Measurements from ENCODE around the gene MOB3B.

The MOB3B gene

DNA sequence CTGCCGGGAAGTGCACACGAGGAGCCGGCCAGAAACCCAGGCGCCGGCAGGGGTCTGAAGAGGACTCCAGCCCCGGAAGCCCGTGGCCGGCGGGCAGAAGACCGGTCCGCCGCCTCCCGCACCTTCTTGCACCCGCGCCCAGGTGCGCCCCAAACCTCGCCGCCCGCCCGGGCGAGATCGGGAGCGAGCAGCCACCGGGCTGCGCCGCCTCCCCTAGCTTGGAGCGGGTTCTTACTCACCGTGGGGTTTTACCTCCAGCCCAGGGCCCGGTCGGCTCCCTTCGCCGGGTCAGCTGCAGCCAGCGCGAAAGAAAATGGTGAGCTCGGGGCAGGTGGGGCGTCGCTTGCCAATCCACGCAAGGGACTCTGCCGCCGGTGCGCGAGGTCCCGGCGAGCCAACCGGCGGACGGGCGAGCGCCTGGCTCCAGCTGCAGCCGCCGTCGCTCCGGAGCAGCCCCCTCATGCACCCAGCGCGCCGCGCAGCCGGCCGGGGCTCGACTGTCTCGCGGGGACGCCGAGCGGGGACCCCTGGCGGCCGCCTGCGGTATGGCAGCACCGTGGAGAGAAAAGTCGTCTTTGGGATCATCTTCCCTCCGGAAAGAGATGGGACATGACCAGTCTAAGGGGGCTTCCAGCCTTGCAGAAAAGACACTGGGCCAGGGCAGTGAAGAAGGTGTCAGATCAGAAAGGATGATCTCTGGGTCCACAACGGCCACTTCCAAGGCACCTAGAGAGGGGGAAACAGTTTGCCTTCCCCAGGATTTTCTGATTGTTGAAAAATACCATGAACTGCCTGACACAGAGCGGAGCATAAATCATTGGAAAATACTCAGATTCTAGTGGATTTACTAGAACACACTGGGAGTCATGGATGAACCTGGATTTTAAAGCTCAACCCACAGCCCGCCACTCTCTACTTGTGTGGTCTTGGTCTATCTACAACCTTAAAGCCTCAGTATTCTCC is at the start of gene MOB3B:
TSS of gene MOB3B (minus strand) at position 499 of the 963 bp plus-strand sequence. CDS start 74,264 bp downstream, outside the sequence.
- ATAC-seq = peak; percentile 98
- TF ChIP-seq, protein P1, sequence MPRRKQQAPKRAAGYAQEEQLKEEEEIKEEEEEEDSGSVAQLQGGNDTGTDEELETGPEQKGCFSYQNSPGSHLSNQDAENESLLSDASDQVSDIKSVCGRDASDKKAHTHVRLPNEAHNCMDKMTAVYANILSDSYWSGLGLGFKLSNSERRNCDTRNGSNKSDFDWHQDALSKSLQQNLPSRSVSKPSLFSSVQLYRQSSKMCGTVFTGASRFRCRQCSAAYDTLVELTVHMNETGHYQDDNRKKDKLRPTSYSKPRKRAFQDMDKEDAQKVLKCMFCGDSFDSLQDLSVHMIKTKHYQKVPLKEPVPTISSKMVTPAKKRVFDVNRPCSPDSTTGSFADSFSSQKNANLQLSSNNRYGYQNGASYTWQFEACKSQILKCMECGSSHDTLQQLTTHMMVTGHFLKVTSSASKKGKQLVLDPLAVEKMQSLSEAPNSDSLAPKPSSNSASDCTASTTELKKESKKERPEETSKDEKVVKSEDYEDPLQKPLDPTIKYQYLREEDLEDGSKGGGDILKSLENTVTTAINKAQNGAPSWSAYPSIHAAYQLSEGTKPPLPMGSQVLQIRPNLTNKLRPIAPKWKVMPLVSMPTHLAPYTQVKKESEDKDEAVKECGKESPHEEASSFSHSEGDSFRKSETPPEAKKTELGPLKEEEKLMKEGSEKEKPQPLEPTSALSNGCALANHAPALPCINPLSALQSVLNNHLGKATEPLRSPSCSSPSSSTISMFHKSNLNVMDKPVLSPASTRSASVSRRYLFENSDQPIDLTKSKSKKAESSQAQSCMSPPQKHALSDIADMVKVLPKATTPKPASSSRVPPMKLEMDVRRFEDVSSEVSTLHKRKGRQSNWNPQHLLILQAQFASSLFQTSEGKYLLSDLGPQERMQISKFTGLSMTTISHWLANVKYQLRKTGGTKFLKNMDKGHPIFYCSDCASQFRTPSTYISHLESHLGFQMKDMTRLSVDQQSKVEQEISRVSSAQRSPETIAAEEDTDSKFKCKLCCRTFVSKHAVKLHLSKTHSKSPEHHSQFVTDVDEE (CRISPR knock-in tag; IDR thresholded peaks at IDR 0.05) = 0 out of 2 replicates have a peak, but pooled peaks have one; percentile 26
- TF ChIP-seq, protein P2, sequence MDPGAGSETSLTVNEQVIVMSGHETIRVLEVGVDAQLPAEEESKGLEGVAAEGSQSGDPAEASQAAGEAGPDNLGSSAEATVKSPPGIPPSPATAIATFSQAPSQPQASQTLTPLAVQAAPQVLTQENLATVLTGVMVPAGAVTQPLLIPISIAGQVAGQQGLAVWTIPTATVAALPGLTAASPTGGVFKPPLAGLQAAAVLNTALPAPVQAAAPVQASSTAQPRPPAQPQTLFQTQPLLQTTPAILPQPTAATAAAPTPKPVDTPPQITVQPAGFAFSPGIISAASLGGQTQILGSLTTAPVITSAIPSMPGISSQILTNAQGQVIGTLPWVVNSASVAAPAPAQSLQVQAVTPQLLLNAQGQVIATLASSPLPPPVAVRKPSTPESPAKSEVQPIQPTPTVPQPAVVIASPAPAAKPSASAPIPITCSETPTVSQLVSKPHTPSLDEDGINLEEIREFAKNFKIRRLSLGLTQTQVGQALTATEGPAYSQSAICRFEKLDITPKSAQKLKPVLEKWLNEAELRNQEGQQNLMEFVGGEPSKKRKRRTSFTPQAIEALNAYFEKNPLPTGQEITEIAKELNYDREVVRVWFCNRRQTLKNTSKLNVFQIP (CRISPR knock-in tag; IDR thresholded peaks at IDR 0.05; ENCODE audit: borderline replicate concordance, low read depth) = no peak

DNA sequence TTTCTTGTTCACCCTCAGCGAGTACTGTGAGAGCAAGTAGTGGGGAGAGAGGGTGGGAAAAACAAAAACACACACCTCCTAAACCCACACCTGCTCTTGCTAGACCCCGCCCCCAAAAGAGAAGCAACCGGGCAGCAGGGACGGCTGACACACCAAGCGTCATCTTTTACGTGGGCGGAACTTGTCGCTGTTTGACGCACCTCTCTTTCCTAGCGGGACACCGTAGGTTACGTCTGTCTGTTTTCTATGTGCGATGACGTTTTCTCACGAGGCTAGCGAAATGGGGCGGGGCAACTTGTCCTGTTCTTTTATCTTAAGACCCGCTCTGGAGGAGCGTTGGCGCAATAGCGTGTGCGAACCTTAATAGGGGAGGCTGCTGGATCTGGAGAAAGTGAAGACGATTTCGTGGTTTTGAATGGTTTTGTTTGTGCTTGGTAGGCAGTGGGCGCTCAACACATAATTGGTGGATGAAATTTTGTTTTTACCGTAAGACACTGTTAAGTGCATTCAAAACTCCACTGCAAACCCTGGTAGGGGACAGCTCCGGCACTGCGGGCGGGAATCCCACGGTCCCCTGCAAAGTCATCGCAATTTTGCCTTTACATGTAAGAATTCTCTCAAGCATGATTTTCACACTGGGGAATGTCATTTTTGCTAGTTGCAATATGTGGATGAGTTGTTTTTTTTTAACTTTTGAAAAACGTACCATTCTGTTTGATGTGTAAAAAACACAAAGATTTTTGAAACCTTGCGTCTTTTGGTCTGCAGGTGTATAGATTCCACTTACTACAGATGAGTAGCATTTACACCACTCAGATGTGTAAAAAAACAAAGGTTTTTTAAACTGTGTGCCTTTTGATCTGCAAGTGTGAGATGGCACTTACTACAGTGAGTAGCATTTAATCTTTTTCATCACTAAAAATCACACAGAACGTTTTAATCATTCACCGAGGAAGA is 44.3 kb upstream of the MOB3B start:
- peak; percentile 84 for ATAC-seq
- TF ChIP-seq, protein P3, sequence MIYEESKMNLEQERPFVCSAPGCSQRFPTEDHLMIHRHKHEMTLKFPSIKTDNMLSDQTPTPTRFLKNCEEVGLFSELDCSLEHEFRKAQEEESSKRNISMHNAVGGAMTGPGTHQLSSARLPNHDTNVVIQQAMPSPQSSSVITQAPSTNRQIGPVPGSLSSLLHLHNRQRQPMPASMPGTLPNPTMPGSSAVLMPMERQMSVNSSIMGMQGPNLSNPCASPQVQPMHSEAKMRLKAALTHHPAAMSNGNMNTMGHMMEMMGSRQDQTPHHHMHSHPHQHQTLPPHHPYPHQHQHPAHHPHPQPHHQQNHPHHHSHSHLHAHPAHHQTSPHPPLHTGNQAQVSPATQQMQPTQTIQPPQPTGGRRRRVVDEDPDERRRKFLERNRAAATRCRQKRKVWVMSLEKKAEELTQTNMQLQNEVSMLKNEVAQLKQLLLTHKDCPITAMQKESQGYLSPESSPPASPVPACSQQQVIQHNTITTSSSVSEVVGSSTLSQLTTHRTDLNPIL (CRISPR knock-in tag; IDR thresholded peaks at IDR 0.05; ENCODE audit: low read depth) = no peak
- TF ChIP-seq ZNF565 (CRISPR knock-in tag; conservative IDR thresholded peaks at IDR 0.05; ENCODE audit: low read depth) (no peak), ZNF8 (CRISPR knock-in tag; IDR thresholded peaks at IDR 0.05) (no peak), ZC3H10 (CRISPR knock-in tag; IDR thresholded peaks at IDR 0.05) (no peak), ZFP3 (CRISPR knock-in tag; IDR thresholded peaks at IDR 0.05) (no peak), TOX (CRISPR knock-in tag; IDR thresholded peaks at IDR 0.05; ENCODE audit: borderline replicate concordance) (no peak), OSR1 (CRISPR knock-in tag; IDR thresholded peaks at IDR 0.05) (no peak), ZNF70 (CRISPR knock-in tag; IDR thresholded peaks at IDR 0.05) (no peak)
- TF ChIP-seq, protein P1 (CRISPR knock-in tag; IDR thresholded peaks at IDR 0.05) = no peak

DNA sequence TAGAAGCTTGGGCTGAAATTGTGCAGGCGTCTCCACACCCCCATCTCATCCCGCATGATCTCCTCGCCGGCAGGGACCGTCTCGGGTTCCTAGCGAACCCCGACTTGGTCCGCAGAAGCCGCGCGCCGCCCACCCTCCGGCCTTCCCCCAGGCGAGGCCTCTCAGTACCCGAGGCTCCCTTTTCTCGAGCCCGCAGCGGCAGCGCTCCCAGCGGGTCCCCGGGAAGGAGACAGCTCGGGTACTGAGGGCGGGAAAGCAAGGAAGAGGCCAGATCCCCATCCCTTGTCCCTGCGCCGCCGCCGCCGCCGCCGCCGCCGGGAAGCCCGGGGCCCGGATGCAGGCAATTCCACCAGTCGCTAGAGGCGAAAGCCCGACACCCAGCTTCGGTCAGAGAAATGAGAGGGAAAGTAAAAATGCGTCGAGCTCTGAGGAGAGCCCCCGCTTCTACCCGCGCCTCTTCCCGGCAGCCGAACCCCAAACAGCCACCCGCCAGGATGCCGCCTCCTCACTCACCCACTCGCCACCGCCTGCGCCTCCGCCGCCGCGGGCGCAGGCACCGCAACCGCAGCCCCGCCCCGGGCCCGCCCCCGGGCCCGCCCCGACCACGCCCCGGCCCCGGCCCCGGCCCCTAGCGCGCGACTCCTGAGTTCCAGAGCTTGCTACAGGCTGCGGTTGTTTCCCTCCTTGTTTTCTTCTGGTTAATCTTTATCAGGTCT is 43.5 kb upstream of the MOB3B start, which contains the start of gene C9orf72:
TSS of gene C9orf72 (minus strand) at position 564 of the 716 bp plus-strand sequence. CDS start 6,361 bp downstream, outside the sequence.
- peak; percentile 89 for ATAC-seq
- TF ChIP-seq RARB (CRISPR knock-in tag; IDR thresholded peaks at IDR 0.05) = no peak
- TF ChIP-seq ISL1 (CRISPR knock-in tag; IDR thresholded peaks at IDR 0.05) = no peak
- TF ChIP-seq, protein P1 (CRISPR knock-in tag; IDR thresholded peaks at IDR 0.05) = no peak
- TF ChIP-seq SNAI2 (CRISPR knock-in tag; IDR thresholded peaks at IDR 0.05) = no peak
- TF ChIP-seq ZNF8 (CRISPR knock-in tag; IDR thresholded peaks at IDR 0.05) = no peak
- no peak for TF ChIP-seq BACH2 (CRISPR knock-in tag; IDR thresholded peaks at IDR 0.05; ENCODE audit: borderline replicate concordance)
- no peak for TF ChIP-seq TOX (CRISPR knock-in tag; IDR thresholded peaks at IDR 0.05; ENCODE audit: borderline replicate concordance)
- TF ChIP-seq ARNTL (CRISPR knock-in tag; IDR thresholded peaks at IDR 0.05; ENCODE audit: borderline replicate concordance, low read depth) = no peak
- TF ChIP-seq, protein P4, sequence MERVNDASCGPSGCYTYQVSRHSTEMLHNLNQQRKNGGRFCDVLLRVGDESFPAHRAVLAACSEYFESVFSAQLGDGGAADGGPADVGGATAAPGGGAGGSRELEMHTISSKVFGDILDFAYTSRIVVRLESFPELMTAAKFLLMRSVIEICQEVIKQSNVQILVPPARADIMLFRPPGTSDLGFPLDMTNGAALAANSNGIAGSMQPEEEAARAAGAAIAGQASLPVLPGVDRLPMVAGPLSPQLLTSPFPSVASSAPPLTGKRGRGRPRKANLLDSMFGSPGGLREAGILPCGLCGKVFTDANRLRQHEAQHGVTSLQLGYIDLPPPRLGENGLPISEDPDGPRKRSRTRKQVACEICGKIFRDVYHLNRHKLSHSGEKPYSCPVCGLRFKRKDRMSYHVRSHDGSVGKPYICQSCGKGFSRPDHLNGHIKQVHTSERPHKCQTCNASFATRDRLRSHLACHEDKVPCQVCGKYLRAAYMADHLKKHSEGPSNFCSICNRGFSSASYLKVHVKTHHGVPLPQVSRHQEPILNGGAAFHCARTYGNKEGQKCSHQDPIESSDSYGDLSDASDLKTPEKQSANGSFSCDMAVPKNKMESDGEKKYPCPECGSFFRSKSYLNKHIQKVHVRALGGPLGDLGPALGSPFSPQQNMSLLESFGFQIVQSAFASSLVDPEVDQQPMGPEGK (CRISPR knock-in tag; IDR thresholded peaks at IDR 0.05; ENCODE audit: borderline replicate concordance) = no peak
- TF ChIP-seq ZC3H10 (CRISPR knock-in tag; IDR thresholded peaks at IDR 0.05) = no peak
- TF ChIP-seq ZFP30 (CRISPR knock-in tag; IDR thresholded peaks at IDR 0.05) = no peak

Data from SK-N-SH treated with all-trans-retinoic acid at 6 μM for 48 hours (cell line).